SH-SY5Y (cell line): Measurements from ENCODE around the gene PTMA.

Experiments used
- GATA2 ChIP-seq: IDR thresholded peaks from 2 replicates; pipeline ENCODE4 v1.6.1; 2011; ENCODE audit warnings: mild to moderate bottlenecking, low read depth, low read length
- GATA3 ChIP-seq: IDR thresholded peaks from 2 replicates; pipeline ENCODE4 v1.6.1; 2011; ENCODE audit warnings: low read depth, mild to moderate bottlenecking, low read length, moderate library complexity

The PTMA gene

GRCh38 chr2:231714639-231715498, 6.5 kb downstream of the PTMA start:
- TF ChIP-seq GATA2 (no peak), GATA3 (no peak)

- TF ChIP-seq GATA2: no peak
- no peak for TF ChIP-seq GATA3
These were observed 7.1 kb downstream of the PTMA start for GRCh38 chr2:231715499-231715837.

DNA sequence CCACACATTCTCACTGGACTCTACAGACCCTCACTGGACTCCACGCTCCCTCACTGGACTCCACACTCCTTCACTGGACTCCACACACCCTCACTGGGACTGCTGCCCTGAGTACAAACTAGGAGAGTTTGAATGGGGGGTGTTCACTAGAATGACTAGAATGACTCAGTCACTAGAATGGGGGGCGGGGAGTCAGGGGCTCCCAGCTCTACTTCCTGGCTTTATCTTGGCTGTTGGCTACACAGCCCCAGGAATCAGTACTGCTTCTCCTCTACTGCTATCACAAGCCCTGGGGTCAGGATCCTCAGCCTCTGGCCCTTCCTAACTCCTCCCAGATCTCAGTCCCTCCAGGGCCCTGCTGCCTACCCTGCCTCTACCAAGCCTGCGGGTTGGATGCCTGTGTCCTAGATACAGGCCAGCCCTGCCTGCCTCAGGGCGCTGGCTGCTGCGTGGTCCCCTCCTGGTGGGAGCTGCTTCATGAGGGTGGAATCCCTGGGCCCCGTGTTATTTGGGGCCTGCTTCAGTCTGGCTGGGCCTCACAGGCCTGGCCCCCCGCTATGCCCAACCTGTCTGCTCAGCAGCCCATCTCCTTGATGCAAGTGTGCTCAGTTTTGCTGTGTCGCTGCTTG, 7.8 kb downstream of the PTMA start:
- TF ChIP-seq GATA2 (no peak), GATA3 (no peak)

- no peak for TF ChIP-seq GATA2
- no peak for TF ChIP-seq GATA3
These were observed 8.4 kb downstream of the PTMA start for GRCh38 chr2:231716666-231717280.

GRCh38 chr2:231717281-231718171, 9.2 kb downstream of the PTMA start:
- TF ChIP-seq GATA3 (no peak), GATA2 (no peak)

GRCh38 chr2:231718799-231719198, 10.5 kb downstream of the PTMA start:
- TF ChIP-seq GATA2 (no peak), GATA3 (no peak)

GRCh38 chr2:231720292-231720986, 12.1 kb downstream of the PTMA start:
- TF ChIP-seq GATA2 (no peak), GATA3 (no peak)

DNA sequence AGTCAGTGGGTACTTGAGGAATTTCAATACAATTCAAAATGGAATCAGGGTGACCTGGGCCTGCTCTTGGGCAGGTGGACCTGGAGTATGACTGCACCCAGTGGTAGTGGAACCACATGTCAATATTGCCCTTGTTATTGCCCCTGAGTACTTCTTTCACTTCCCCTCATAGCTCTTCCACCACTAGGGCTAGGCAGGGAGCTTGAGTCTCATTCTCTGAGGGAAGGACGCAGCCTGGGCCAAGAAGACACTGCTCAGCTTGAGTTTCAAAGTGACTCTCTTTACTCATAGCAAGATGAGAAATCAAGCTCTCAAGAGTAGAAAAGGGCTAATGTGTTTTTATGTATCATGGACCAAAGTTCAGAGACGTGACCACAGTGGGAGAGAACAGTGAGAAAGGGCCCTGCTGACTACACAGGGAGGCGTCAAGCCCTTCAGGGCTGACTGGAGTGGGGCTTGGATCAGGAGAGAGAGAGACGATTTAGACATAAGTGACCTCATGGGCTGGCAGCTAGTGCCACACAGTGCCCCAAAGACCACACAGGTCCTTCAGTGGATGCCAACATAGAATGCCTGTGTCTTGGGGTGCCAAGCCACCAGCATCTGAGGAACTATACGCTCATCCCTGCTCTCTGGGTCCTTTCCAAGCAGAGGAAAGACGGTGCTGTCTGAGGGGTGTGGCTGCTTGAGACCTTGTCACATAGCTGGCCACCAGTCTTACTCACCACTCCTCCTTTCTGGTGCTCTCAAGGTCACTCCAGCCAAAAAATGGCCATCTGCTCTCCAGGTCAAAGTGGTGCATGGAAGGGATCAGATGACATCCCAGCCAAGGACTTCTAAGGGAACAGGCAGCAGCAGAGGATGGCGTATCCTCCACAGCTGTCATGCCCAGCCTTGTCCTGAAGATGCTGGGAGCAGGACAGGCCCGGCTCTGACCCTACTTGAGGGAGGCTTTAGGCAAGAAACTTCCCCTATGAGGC, 13.0 kb downstream of the PTMA start:
- TF ChIP-seq GATA2 (no peak), GATA3 (no peak)

DNA sequence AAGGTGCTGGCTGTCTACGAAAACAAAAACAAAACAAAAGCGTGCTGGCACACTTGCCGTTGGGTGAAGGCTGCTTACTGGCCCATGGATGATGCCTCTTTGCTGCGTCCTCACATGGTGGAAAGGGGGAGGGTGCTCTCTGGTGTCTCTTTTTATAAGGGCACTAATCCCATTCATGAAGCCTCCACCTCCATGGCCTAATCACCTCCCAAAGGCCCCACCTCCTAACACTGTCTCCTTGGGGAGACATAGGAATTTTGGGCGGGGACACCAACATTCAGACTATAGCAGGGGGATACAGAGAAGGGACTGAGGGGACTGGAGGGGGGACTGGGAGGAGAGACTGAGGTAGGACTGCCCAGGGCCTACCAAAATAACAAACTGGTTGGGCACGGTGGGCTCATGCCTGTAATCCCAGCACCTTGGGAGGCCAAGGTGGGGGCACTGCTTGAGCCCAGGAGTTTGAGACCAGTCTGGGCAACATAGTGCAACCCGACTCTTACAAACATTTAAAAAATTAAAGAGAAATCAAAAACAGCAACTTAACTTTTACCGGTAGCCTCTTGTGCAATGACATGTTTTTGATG, 14.5 kb downstream of the PTMA start:
- TF ChIP-seq GATA3 (no peak), GATA2 (no peak)

- TF ChIP-seq GATA2 (no peak), GATA3 (no peak)
These were observed 17.2 kb downstream of the PTMA start for GRCh38 chr2:231725476-231725875.

GRCh38 chr2:231726276-231726675, 18.0 kb downstream of the PTMA start:
- TF ChIP-seq GATA3: no peak
- no peak for TF ChIP-seq GATA2

- TF ChIP-seq GATA3 (no peak), GATA2 (no peak)
These were observed 19.3 kb downstream of the PTMA start for GRCh38 chr2:231727621-231728020.

DNA sequence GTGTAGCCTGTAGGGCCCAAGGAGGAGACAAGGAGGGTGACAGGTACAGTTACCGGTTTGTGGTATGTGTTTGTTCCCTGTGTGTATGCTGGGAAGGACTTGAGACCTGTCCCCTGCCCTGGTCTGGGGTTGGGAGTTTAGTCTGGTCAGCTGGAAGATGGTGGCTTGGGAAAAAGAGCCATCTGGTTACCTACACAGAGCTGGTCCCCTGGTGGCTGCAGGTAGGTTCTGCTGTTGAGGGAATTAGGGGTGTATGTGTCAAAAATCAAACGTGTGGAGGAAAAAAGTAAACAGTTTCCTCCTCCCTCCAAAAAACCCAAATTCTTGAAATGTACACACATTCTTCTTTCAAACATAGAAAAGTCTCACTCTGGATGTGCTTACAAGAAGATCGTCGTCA, 24.3 kb downstream of the PTMA start:
- TF ChIP-seq GATA2 (no peak), GATA3 (no peak)
